Inflammatory macrophage treated with lipopolysaccharide for 4 hours (primary cell): ENCODE results near the gene KIF5B.
"Not testable (repeated sequence)": the region's sequence is repeated elsewhere in the genome, so short reads cannot be mapped to it uniquely, and the experiment has no call there.

Experiments
- DNase-seq: peaks from one replicate; pipeline ENCODE4 v3.0.0-alpha.2; 2020

The KIF5B gene

GRCh38 chr10:32056136-32057035 is at the start of gene KIF5B:
Gene KIF5B, minus strand, starts transcription at chr10:32056425. Its CDS starts 452 bp downstream, at chr10:32055973.
- peak; percentile 89 for DNase-seq

- no peak for DNase-seq
Measured at GRCh38 chr10:32105782-32106382, 49.7 kb upstream of the KIF5B start.

GRCh38 chr10:32104622-32105509 is 48.6 kb upstream of the KIF5B start:
- no peak for DNase-seq

- no peak for DNase-seq
Measured at GRCh38 chr10:32104181-32104580, 48.0 kb upstream of the KIF5B start.

GRCh38 chr10:32103721-32104120 is 47.5 kb upstream of the KIF5B start:
- DNase-seq, result no peak

GRCh38 chr10:32098566-32099259 is 42.5 kb upstream of the KIF5B start:
- DNase-seq, result not testable (repeated sequence)

- no peak for DNase-seq
Measured at GRCh38 chr10:32095116-32095733, 39.0 kb upstream of the KIF5B start.

GRCh38 chr10:32093650-32094049 is 37.4 kb upstream of the KIF5B start:
- DNase-seq, result no peak

GRCh38 chr10:32091046-32091445 is 34.8 kb upstream of the KIF5B start:
- no peak for DNase-seq

GRCh38 chr10:32084185-32084851 is 28.1 kb upstream of the KIF5B start:
- DNase-seq, result no peak

- DNase-seq, result no peak
Measured at GRCh38 chr10:32077896-32078485, 21.8 kb upstream of the KIF5B start.

- no peak for DNase-seq
Measured at GRCh38 chr10:32073659-32074058, 17.4 kb upstream of the KIF5B start.

- DNase-seq, result no peak
Measured at GRCh38 chr10:32073128-32073527, 16.9 kb upstream of the KIF5B start.

GRCh38 chr10:32072025-32072800 is 16.0 kb upstream of the KIF5B start:
- DNase-seq, result no peak

- DNase-seq, result no peak
Measured at GRCh38 chr10:32070645-32071044, 14.4 kb upstream of the KIF5B start.

GRCh38 chr10:32068569-32068968 is 12.3 kb upstream of the KIF5B start:
- no peak for DNase-seq

GRCh38 chr10:32067931-32068330 is 11.7 kb upstream of the KIF5B start:
- not testable (repeated sequence) for DNase-seq

GRCh38 chr10:32065856-32066255 is 9.6 kb upstream of the KIF5B start:
- peak; percentile 88 for DNase-seq

- no peak for DNase-seq
Measured at GRCh38 chr10:32061440-32061839, 5.2 kb upstream of the KIF5B start.

GRCh38 chr10:32060347-32060746 is 4.1 kb upstream of the KIF5B start:
- DNase-seq, result peak; percentile 65
